Erythroblast (primary cell): ENCODE measurements around the gene ARMH4.

ENCODE experiments used
- GATA1 ChIP-seq: IDR thresholded peaks from 2 replicates; pipeline ENCODE4 v1.6.1; 2011; ENCODE audit warnings: low read depth, mild to moderate bottlenecking, control low read depth, low read length, moderate library complexity
- POLR2A ChIP-seq: IDR thresholded peaks from 2 replicates; pipeline ENCODE4 v1.6.1; 2011; ENCODE audit warnings: mild to moderate bottlenecking, low read length

GRCh38 chr14:58118097-58118815, 33.8 kb downstream of the ARMH4 start:
- TF ChIP-seq POLR2A: no peak
- no peak for TF ChIP-seq GATA1
